Mesenchymal stem cell (in vitro differentiated cells and primary cell): ENCODE measurements around the gene CLDN6.

ENCODE experiments used
- DNase-seq: peaks from one replicate; pipeline ENCODE4 v3.0.0-alpha.2; 2013
- H2AFZ ChIP-seq: one replicate; pipeline ENCODE4 v1.6.1; 2013; ENCODE audit warnings: low read depth, mild to moderate bottlenecking, control low read depth, inconsistent platforms, low read length, moderate library complexity
- H2AK5ac ChIP-seq: 2 replicates; pipeline ENCODE4 v1.6.1; 2013; ENCODE audit warnings: low read length, moderate library complexity, mild to moderate bottlenecking, inconsistent platforms; ENCODE audit not compliant: severe bottlenecking
- H2BK120ac ChIP-seq: one replicate; pipeline ENCODE4 v1.6.1; 2013; ENCODE audit warnings: low read depth, mild to moderate bottlenecking, inconsistent platforms, low read length, moderate library complexity
- H2BK12ac ChIP-seq, 2 experiments: one replicate each; pipeline ENCODE4 v1.6.1; 2013; ENCODE audit warnings: inconsistent platforms in 2 of 2, low read length in 2 of 2, mild to moderate bottlenecking in 2 of 2, moderate library complexity in 2 of 2, control low read depth in 1 of 2
- H2BK15ac ChIP-seq: one replicate; pipeline ENCODE4 v1.6.1; 2013; ENCODE audit warnings: mild to moderate bottlenecking, low read depth, inconsistent platforms; ENCODE audit not compliant: poor library complexity, severe bottlenecking
- H2BK5ac ChIP-seq: 2 replicates; pipeline ENCODE4 v1.6.1; 2013; ENCODE audit warnings: low read depth, mild to moderate bottlenecking, low read length, control low read depth, inconsistent platforms; ENCODE audit not compliant: poor library complexity, severe bottlenecking
- H3K14ac ChIP-seq, 2 experiments: one replicate each; pipeline ENCODE4 v1.6.1; 2013; ENCODE audit warnings: inconsistent platforms in 2 of 2, low read length in 2 of 2, control low read depth in 1 of 2, mild to moderate bottlenecking in 1 of 2, moderate library complexity in 1 of 2
- H3K18ac ChIP-seq, 2 experiments: one replicate each; pipeline ENCODE4 v1.6.1; 2013; ENCODE audit warnings: inconsistent platforms in 2 of 2, low read length in 2 of 2, control low read depth in 1 of 2, low read depth in 1 of 2, mild to moderate bottlenecking in 1 of 2
- H3K23ac ChIP-seq, 2 experiments: one replicate each; pipeline ENCODE4 v1.6.1; 2013; ENCODE audit warnings: inconsistent platforms in 2 of 2, low read length in 2 of 2, mild to moderate bottlenecking in 2 of 2, moderate library complexity in 2 of 2, control low read depth in 1 of 2
- H3K27ac ChIP-seq: 2 replicates; pipeline ENCODE4 v1.5.1; 2013; ENCODE audit warnings: mild to moderate bottlenecking, moderate library complexity, low read length, control low read depth, inconsistent platforms; ENCODE audit not compliant: poor library complexity, severe bottlenecking
- H3K27me3 ChIP-seq, 2 experiments: 2 replicates each; pipeline versions ENCODE4 v1.6.1 to v1.7.0; 2013; ENCODE audit warnings: low read length in 2 of 2, mild to moderate bottlenecking in 2 of 2, moderate library complexity in 2 of 2, control low read depth in 1 of 2, inconsistent platforms in 1 of 2; ENCODE audit not compliant: control insufficient read depth in 1 of 2, insufficient read depth in 1 of 2
- H3K36me3 ChIP-seq, 2 experiments: 2 replicates each; pipeline versions ENCODE4 v1.6.1 to v1.7.0; 2013; ENCODE audit warnings: low read length in 2 of 2, control low read depth in 1 of 2, inconsistent platforms in 1 of 2, low read depth in 1 of 2, mild to moderate bottlenecking in 1 of 2; ENCODE audit not compliant: insufficient read depth in 2 of 2, control insufficient read depth in 1 of 2
- H3K4ac ChIP-seq, 2 experiments: one replicate each; pipeline ENCODE4 v1.6.1; 2013; ENCODE audit warnings: inconsistent platforms in 2 of 2, low read length in 2 of 2, mild to moderate bottlenecking in 2 of 2, moderate library complexity in 2 of 2, control low read depth in 1 of 2, low read depth in 1 of 2
- H3K4me1 ChIP-seq: 2 replicates; pipeline ENCODE4 v1.6.1; 2013; ENCODE audit warnings: low read depth, low read length, control low read depth; ENCODE audit not compliant: control insufficient read depth, insufficient read depth
- H3K4me2 ChIP-seq: 2 replicates; pipeline ENCODE4 v1.6.1; 2013; ENCODE audit warnings: low read length, mild to moderate bottlenecking, inconsistent platforms; ENCODE audit not compliant: poor library complexity, severe bottlenecking
- H3K4me3 ChIP-seq, 2 experiments: 2 replicates each; pipeline versions ENCODE4 v1.5.1 to v1.7.0; 2013; ENCODE audit warnings: low read length in 2 of 2, mild to moderate bottlenecking in 2 of 2, control low read depth in 1 of 2, low read depth in 1 of 2; ENCODE audit not compliant: insufficient read depth in 1 of 2
- H3K79me1 ChIP-seq: replicated peaks from 2 replicates; pipeline ENCODE4 v1.6.1; 2013; ENCODE audit warnings: mild to moderate bottlenecking, control low read depth, low read length, inconsistent platforms; ENCODE audit not compliant: poor library complexity, severe bottlenecking
- H3K9ac ChIP-seq: 2 replicates; pipeline ENCODE4 v1.7.0; 2013; ENCODE audit warnings: mild to moderate bottlenecking, low read length, moderate library complexity
- H3K9me3 ChIP-seq: 2 replicates; pipeline ENCODE4 v1.7.0; 2013; ENCODE audit warnings: mild to moderate bottlenecking, low read length; ENCODE audit not compliant: control insufficient read depth
- H4K8ac ChIP-seq: one replicate; pipeline ENCODE4 v1.6.1; 2013; ENCODE audit warnings: inconsistent platforms, mild to moderate bottlenecking, low read length, moderate library complexity
- H4K91ac ChIP-seq: one replicate; pipeline ENCODE4 v1.6.1; 2013; ENCODE audit warnings: mild to moderate bottlenecking, low read length, inconsistent platforms
- WGBS: methylation state at CpG from one replicate; pipeline ENCODE4 v1.1.7; 2013; ENCODE audit warnings: mixed read lengths; 5-methylcytosine and 5-hydroxymethylcytosine counted together

The CLDN6 gene

DNA sequence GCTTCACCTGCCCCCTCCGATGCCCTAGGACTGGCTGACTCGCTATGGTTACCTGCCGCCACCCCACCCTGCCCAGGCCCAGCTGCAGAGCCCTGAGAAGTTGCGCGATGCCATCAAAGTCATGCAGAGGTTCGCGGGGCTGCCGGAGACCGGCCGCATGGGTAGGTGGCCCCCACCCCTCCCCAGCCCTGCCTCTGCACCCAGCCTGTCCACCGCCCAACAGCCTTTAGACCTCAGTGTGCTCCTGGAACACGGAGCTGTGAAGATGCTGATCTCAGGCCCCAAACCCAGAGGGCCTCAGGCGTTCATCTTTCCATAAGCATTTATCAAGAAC is 29.4 kb upstream of the CLDN6 start:
- H2BK12ac ChIP-seq, result no peak overlapping the region
- no peak overlapping the region for H2BK120ac ChIP-seq
- H2BK15ac ChIP-seq, result no peak overlapping the region
- H2AFZ ChIP-seq, result no peak overlapping the region
- no peak overlapping the region for H3K4me2 ChIP-seq
- no peak overlapping the region for H3K27ac ChIP-seq
- no peak overlapping the region for H3K4ac ChIP-seq
- no peaks in the 10 kb centered on the region for H3K9me3 ChIP-seq
- peaks cover 80 to 82% of the 10 kb centered on the region in 2 experiments for H3K27me3 ChIP-seq
- peaks cover 16% of the 10 kb centered on the region for H3K4me1 ChIP-seq
- H3K4me3 ChIP-seq, result no peak overlapping the region
- WGBS, result 25% methylated on average over 13 of the region's 13 CpGs
- no peak for DNase-seq
- no peak overlapping the region for H2AK5ac ChIP-seq
- H3K18ac ChIP-seq, result no peak overlapping the region
- H3K79me1 ChIP-seq, result no peaks in the 10 kb centered on the region
- no peak overlapping the region for H3K9ac ChIP-seq
- H3K23ac ChIP-seq, result no peak overlapping the region
- H3K36me3 ChIP-seq, result no peaks in the 10 kb centered on the region
- no peak overlapping the region for H4K8ac ChIP-seq
- H3K14ac ChIP-seq, result no peak overlapping the region
- no peak overlapping the region for H4K91ac ChIP-seq
- H2BK5ac ChIP-seq, result no peak overlapping the region

DNA sequence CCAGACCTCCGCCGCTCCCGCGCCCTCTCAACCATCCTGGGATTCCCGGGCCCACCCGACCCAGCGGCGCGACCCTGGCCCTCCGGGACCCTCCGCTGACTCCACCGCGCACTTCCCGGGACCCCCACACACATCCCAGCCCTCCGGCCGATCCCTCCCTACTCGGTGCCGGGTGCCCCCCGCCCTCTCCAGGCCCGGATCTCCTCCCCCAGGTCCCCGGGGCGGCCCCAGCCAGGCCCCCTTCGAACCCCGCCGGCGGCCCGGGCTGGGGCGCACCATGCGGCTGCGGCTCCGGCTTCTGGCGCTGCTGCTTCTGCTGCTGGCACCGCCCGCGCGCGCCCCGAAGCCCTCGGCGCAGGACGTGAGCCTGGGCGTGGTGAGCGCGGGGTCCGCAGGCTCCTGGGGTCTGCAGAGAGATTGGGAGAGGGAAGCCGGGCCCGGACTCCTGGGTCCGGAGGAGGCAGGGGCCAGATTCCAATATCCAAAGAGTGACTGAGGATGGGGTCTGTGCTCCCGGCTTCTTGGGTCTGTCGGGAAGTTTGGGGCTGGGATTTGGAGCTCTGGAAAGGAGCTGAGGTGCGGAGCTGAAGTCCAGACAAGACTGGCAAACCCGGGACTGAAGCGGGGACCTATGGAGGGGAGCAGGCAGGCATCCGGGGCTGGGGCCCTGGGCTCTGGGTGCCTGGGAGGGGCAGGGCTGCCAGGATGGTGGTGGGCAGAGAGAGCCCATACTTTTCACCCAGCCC is 28.8 kb upstream of the CLDN6 start:
- no peak overlapping the region for H2BK5ac ChIP-seq
- no peak overlapping the region for H3K23ac ChIP-seq
- H2BK15ac ChIP-seq, result no peak overlapping the region
- H3K9ac ChIP-seq, result no peak overlapping the region
- no peak overlapping the region for H3K4ac ChIP-seq
- no peak overlapping the region for H2BK120ac ChIP-seq
- no peak overlapping the region for H3K27ac ChIP-seq
- no peak overlapping the region for H3K18ac ChIP-seq
- H3K79me1 ChIP-seq, result no peaks in the 10 kb centered on the region
- WGBS, result 2% methylated on average over 47 of the region's 54 CpGs
- no peak overlapping the region for H4K8ac ChIP-seq
- no peaks in the 10 kb centered on the region for H3K36me3 ChIP-seq
- no peak overlapping the region for H4K91ac ChIP-seq
- no peak overlapping the region for H2BK12ac ChIP-seq
- no peak overlapping the region for H2AFZ ChIP-seq
- no peaks in the 10 kb centered on the region for H3K9me3 ChIP-seq
- DNase-seq, result no peak
- H3K27me3 ChIP-seq, result peaks cover 80 to 82% of the 10 kb centered on the region in 2 experiments
- peak overlapping the region in 1 of 2 experiments; percentile 52 for H3K4me3 ChIP-seq
- peak overlapping the region; percentile 94 for H3K4me2 ChIP-seq
- no peak overlapping the region for H3K14ac ChIP-seq
- H3K4me1 ChIP-seq, result peaks cover 16% of the 10 kb centered on the region
- H2AK5ac ChIP-seq, result no peak overlapping the region

DNA sequence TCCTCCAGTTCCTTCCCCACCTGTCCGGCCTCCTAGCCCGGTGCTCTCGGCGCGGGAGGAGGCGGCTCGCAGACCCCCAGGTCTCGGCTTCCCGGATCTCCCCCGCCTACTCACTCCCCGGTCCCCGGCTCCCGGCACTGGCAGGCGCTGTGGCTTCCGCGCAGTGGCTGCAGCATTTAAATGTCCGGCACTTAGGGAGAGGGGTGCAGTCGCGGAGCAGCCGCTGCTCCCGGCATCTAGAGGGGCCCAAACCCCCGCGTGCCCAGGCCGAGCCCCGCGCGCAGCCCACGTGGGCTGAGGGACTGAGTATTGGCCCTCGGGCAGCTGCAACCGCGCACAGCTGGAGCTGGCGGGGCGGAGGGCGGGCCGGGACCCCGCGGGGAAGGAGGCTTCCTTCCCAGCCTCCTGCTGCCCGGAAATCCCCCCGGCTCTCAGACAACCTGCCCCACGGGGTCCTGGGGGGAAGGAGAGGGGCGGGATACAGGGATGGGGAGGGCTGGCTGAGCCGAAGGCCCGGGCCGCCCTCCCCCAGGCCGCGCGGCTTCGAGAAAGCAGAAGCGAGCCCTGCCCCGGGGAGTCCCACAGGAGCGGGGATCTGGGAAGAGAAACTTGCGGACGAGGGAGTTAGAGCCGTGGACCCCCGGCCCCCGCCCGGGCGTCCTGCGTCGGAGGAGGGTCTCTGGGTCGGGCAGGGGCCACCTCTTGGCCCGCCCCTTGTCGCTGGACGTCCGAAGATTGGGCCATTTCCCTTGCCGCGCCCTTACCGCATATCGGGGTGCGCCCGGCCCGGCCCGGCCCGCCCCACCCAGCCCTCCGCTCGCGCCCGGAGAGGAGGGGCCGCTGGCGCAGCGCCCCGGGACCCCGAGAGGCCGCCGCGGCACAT is 28.0 kb upstream of the CLDN6 start, which contains the start of gene MMP25:
TSS of gene MMP25 (plus strand) at position 804 of the 883 bp plus-strand sequence. CDS start 357 bp downstream, outside the sequence.
- no peak within 1 kb of the TSS for H4K91ac ChIP-seq
- no peak within 1 kb of the TSS for H2BK5ac ChIP-seq
- H3K27me3 ChIP-seq, result peaks cover 74 to 78% of the 10 kb centered on the region in 2 experiments
- peak within 1 kb of the TSS; percentile 77 for H2AFZ ChIP-seq
- no peak within 1 kb of the TSS for H3K9ac ChIP-seq
- no peak within 1 kb of the TSS for H3K14ac ChIP-seq
- no peak within 1 kb of the TSS for H3K4ac ChIP-seq
- H2BK12ac ChIP-seq, result no peak within 1 kb of the TSS
- H3K4me2 ChIP-seq, result peak within 1 kb of the TSS; percentile 94
- H3K4me3 ChIP-seq, result peak within 1 kb of the TSS; percentile 52 to 72
- H3K9me3 ChIP-seq, result no peaks in the 10 kb centered on the region
- H3K4me1 ChIP-seq, result peaks cover 16% of the 10 kb centered on the region
- H3K18ac ChIP-seq, result no peak within 1 kb of the TSS
- no peak for DNase-seq
- peak within 1 kb of the TSS in 1 of 2 experiments; percentile 93 for H3K23ac ChIP-seq
- no peak within 1 kb of the TSS for H2AK5ac ChIP-seq
- no peak within 1 kb of the TSS for H2BK120ac ChIP-seq
- H3K79me1 ChIP-seq, result no peaks in the 10 kb centered on the region
- H4K8ac ChIP-seq, result no peak within 1 kb of the TSS
- no peaks in the 10 kb centered on the region for H3K36me3 ChIP-seq
- H3K27ac ChIP-seq, result no peak within 1 kb of the TSS
- under 1% methylated on average over 57 of the region's 86 CpGs for WGBS
- H2BK15ac ChIP-seq, result no peak within 1 kb of the TSS

- Histone ChIP-seq H3K9me3 (no peaks in the 10 kb centered on the region), H2BK12ac (no peak overlapping the region), H2AK5ac (no peak overlapping the region), H3K9ac (no peak overlapping the region), H3K4me2 (no peak overlapping the region), H2BK120ac (no peak overlapping the region), H4K91ac (no peak overlapping the region), H2BK15ac (no peak overlapping the region), H3K14ac (no peak overlapping the region), H3K79me1 (no peaks in the 10 kb centered on the region), H3K23ac (no peak overlapping the region), H3K4me3 (no peak overlapping the region), H3K18ac (no peak overlapping the region), H3K27me3 (peaks cover 69% of the 10 kb centered on the region in 2 experiments), H2AFZ (no peak overlapping the region), H3K4ac (no peak overlapping the region), H3K4me1 (peaks cover 16% of the 10 kb centered on the region), H3K27ac (no peak overlapping the region), H2BK5ac (no peak overlapping the region), H4K8ac (no peak overlapping the region), H3K36me3 (no peaks in the 10 kb centered on the region)
- 89% methylated on average over 4 of the region's 6 CpGs for WGBS
- DNase-seq, result no peak
These were observed 26.7 kb upstream of the CLDN6 start for GRCh38 chr16:3044708-3045107.
